Skeletal muscle cell (primary cell): ENCODE measurements around the gene ZBTB7B.
A peak's percentile ranks its signal among the peaks of the same experiment; 100 is the strongest.
"Not testable (repeated sequence)": the region's sequence is repeated elsewhere in the genome, so short reads cannot be mapped to it uniquely, and the experiment has no call there.

ENCODE experiments used
- DNase-seq: peaks from one replicate; pipeline ENCODE4 v3.0.0-alpha.2; 2010; ENCODE audit warnings: low read depth
- H3K4me3 ChIP-seq: 2 replicates; pipeline ENCODE4 v1.5.1; 2011; ENCODE audit warnings: low read depth, mild to moderate bottlenecking, control low read depth, low read length, moderate library complexity

The ZBTB7B gene

GRCh38 chr1:154983776-154984466 lies 18.7 kb upstream of the ZBTB7B start:
- peak overlapping the region; percentile 97 for H3K4me3 ChIP-seq
- no peak for DNase-seq

DNA sequence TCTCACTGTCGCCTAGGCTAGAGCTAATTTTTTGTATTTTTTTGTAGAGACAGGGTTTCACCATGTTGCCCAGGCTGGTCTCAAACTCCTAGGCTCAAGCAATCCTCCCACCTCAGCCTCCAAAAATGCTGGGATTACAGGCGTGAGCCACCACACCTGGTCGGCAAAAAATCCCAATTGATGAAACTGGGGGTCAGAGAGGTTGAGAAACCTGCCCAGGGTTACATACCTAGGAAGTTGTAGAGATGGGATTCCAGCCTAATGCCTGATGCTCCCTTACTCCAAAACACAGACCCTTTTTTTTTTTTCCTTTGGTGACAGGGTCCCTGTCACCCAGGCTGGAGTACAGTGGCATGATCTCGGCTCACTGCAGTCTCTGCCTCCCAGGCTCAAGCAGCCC lies 15.9 kb upstream of the ZBTB7B start:
- H3K4me3 ChIP-seq: not testable (repeated sequence)

GRCh38 chr1:154987326-154987725 lies 15.3 kb upstream of the ZBTB7B start:
- no peak overlapping the region for H3K4me3 ChIP-seq
- no peak for DNase-seq

More for the DNA sequence above, 15.9 kb upstream of the ZBTB7B start:
- not testable (repeated sequence) for DNase-seq

DNA sequence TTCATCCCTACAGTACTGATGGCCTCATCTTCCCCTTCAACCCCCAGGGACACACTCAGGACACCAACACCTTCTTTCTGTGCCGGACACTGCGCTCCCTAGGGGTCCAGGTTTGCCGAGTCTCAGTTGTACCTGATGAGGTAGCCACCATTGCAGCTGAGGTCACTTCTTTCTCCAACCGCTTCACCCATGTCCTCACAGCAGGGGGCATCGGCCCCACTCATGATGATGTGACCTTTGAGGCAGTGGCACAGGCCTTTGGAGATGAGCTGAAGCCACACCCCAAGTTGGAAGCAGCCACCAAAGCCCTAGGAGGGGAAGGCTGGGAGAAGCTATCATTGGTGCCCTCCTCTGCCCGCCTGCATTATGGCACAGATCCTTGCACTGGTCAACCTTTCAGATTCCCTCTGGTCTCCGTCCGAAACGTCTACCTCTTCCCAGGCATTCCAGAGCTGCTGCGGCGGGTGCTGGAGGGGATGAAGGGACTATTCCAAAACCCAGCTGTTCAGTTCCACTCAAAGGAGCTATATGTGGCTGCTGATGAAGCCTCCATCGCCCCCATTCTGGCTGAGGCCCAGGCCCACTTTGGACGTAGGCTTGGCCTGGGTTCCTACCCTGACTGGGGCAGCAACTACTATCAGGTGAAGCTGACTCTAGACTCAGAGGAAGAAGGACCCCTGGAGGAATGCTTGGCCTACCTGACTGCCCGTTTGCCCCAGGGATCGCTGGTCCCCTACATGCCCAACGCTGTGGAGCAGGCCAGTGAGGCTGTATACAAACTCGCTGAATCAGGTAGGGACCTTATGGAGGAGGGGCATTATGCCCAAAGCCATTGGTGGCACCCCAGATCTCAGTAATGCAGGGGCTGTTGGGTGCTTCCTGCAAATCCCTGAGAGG lies 14.3 kb upstream of the ZBTB7B start:
- H3K4me3 ChIP-seq: no peak overlapping the region
- DNase-seq: no peak

GRCh38 chr1:154989195-154989860 lies 13.3 kb upstream of the ZBTB7B start:
- H3K4me3 ChIP-seq: no peak overlapping the region
- no peak for DNase-seq

DNA sequence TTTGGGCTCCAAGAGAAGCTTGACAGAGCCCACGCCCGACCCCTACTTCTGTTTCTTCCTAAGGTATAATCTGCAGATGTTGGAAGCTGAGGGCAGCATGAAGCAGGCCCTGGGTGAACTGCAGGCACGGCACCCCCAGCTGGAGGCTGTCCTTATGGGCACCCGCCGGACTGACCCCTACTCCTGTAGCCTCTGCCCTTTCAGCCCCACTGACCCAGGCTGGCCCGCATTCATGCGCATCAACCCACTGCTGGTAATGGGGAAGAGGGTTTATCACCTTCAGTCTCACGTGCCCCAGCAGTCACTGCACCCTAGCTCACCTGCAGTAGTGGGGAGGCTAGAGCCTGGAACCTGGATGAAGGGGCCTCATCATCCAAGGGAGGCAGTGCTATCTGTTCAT lies 12.3 kb upstream of the ZBTB7B start:
- no peak overlapping the region for H3K4me3 ChIP-seq
- DNase-seq: no peak

GRCh38 chr1:154992721-154993571 lies 9.7 kb upstream of the ZBTB7B start:
- no peak for DNase-seq
- no peak overlapping the region for H3K4me3 ChIP-seq

GRCh38 chr1:154993572-154994268 lies 8.9 kb upstream of the ZBTB7B start, which contains the start of gene LENEP:
Gene LENEP (plus strand): TSS chr1:154993586. CDS start chr1:154993608, 22 bp downstream.
- no peak within 1 kb of the TSS for H3K4me3 ChIP-seq
- no peak for DNase-seq

GRCh38 chr1:154994269-154994587 lies 8.4 kb upstream of the ZBTB7B start:
- DNase-seq: no peak
- H3K4me3 ChIP-seq: no peak overlapping the region

DNA sequence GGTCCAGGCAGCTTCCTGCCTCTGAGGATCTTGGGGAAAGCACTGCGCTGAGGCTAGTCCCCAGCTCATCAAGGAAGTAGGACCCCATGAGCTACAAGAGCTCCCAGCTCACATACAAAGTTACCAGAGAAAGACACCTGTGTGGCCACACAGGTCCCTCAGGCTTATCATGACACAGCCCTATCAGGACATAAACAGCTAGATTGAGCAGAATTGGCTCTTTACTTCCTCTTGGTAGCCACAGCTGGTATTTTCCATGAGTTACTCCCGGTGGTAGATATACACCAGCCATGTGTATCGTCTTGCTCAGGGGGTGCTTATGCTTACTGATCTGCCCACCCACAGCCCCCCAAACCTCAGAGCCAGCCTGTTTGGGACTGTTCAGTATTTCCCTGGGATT lies 8.0 kb upstream of the ZBTB7B start:
- no peak overlapping the region for H3K4me3 ChIP-seq
- no peak for DNase-seq

GRCh38 chr1:154995301-154995983 lies 7.2 kb upstream of the ZBTB7B start:
- DNase-seq, H3K4me3 ChIP-seq: not testable (repeated sequence)

GRCh38 chr1:154996966-154997701 lies 5.5 kb upstream of the ZBTB7B start:
- no peak for DNase-seq
- H3K4me3 ChIP-seq: no peak overlapping the region

DNA sequence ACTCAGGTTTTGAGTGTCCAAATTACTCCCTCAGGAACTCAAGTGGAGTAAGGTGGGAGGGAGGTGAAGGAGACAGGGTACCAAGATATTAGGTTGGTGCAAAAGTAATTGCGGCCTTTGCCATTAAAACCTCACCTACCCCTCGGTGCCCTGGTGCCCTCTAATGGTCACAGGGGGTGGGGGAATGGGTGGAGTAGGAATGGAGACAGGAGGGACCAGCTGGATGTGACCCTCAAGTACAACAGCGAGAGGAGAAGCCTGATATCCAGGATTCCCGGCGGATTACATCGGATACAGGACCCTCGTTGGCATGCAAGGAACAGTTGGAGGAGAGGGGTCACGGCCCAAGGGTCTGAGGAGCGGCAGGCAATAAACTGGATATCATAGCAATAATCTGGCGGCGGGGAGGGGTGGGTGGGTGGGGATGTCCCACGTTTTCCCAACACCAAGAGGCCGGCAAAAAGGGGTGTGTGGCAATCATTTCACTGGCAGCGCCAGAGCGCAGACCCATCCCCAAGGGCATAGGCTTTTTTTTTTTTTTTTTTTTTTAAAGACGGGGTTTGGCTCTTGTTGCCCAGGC lies 4.3 kb upstream of the ZBTB7B start:
- no peak for DNase-seq
- H3K4me3 ChIP-seq: no peak overlapping the region

DNA sequence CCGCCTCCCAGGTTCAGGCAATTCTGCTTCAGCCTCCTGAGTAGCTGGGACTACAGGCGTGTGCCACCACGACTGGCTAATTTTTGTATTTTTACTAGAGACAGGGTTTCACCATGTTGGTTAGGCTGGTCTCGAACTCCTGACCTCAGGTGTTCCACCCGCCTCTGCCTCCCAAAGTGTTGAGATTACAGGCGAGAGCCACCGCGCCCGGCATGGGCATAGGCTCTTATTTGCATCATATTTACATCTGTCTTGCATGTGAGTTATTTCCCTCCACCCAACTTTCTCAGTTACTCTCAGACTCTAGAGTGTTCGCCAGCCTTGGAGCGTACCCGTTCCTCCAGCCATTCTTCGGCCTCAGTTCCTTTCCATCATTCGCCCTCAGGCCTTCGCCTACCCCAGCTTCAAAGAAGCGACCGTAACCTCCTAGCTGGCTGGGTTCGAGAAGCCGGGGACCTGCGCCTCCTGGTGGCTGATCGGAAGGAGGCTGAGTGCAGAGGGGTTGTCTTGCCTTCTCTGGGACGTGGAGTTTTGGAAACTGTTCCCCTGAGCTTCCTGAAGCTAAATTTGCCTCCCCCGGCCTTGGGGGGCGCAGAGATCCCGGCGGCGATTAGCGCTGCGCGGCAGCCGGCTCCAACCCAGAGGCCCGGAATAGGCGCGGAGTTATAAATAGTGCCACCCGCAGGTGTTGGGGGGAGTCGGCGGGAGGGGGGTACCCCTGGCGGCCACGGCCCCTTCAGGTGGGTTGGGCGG lies 3.6 kb upstream of the ZBTB7B start:
- no peak for DNase-seq
- peak overlapping the region; percentile 66 for H3K4me3 ChIP-seq

DNA sequence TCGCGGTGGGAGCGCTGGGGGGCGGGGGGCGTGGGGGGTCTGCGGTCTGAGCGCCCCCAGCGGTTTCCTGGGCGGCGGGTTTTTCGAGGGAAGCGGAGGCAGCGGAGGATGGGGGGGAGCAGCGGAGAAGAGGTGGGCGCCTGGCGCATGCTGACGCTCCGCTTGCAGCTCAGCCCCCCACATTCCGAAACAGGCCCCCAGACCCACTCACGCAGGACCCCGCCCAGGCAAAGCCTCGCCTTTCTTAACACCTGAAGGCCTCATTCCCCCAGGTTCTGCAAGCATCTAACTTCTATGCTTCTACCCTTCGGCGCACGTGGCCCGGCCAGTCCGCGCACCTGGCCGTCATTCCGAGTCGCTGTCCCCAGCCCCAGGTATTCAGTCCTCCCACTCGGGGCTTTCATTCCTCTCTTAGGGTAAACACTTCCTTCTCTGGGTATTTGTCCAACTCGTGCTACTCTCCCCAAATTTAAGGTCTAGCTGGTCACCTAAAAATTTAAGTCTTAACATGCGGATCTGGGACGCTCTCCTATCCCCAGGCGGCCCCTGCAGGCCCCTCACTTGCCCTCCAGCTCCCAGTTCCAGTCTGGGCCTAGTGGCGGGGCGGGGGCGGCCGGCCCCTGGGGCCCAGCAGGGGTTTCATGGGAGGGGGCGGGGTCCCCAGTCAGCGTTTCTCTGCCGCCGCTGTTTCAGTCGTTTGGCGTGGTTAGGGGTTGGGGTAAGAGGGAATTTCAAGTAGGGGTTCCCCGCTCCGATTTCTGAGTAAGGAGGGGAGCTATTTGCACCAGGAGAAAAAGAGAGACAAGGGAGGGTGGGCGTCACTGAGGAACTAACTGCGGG lies 2.8 kb upstream of the ZBTB7B start:
- no peak for DNase-seq
- H3K4me3 ChIP-seq: peak overlapping the region; percentile 66

DNA sequence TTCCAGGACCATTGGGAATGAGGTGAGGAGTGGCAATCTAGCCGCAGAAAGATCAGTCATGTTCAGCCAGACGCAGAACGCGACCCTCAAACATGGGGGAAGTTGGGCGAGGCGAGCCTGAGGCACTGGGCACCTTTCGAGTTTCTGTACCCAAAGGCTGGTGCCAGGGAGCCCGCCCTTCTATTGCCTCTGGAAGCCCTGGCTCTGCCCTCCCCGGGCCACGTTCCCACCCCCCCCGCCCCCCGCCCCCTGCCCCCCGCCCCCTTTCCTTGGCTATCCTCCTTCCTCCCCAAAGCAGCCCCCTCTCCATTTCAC lies 2.2 kb upstream of the ZBTB7B start:
- no peak for DNase-seq
- H3K4me3 ChIP-seq: peak overlapping the region; percentile 66
